ENCODE measurements around the gene TFDP2.

GRCh38 chr3:142151828-142152227, 2.5 kb upstream of the TFDP2 start:
- no peak for TF ChIP-seq CTCF (IDR thresholded peaks at IDR 0.05; ENCODE audit: low read depth, low read length)
- TF ChIP-seq EZH2phosphoT487 (IDR thresholded peaks at IDR 0.05; ENCODE audit: low read depth): no peak

Data from OCI-LY3 (cell line).